GM12878 (cell line): ENCODE data around the gene FAM193B. TPM values are rescaled to one million over a fixed set of nuclear protein-coding genes. Genes with fewer than 3 reads are reported as not detected.

Source experiments
- ATAC-seq: fragments of 200-7000 bp; cut with Tn5 transposase; 3 replicates; pipeline ENCODE4 v1.9.1; 2020; ENCODE audit warnings: mild to moderate bottlenecking, moderate library complexity
- BruUV-seq: library from RNA; stranded (reverse); fragments of 400-500 nt; replicated peaks from 2 replicates; lab custom pipeline; 2021; lab: Mats Ljungman, UMichigan
- CTCF ChIA-PET: fragments of 300-600 bp; sonication (Branson Sonifier 250); formaldehyde crosslinking; extraction: SDS; loops from one replicate; lab custom pipeline; 2021; ENCODE audit warnings: inconsistent platforms; lab: Yijun Ruan, JAX
- POLR2A ChIA-PET: fragments of 350-600 bp; formaldehyde crosslinking; extraction: SDS; loops from one replicate; lab custom pipeline; 2021; ENCODE audit warnings: inconsistent platforms; lab: Charles Lee
- RAD21 ChIA-PET: fragments of 300-600 bp; sonication (Branson Sonifier 250); formaldehyde crosslinking; loops from one replicate; lab custom pipeline; 2023; ENCODE audit warnings: antibody characterized with exemption; ENCODE audit not compliant: unreplicated experiment; lab: Charles Lee
- SMC1A ChIA-PET: fragments of 300-600 bp; sonication (Branson Sonifier 250); formaldehyde crosslinking; loops from one replicate; lab custom pipeline; 2023; ENCODE audit not compliant: unreplicated experiment, uncharacterized antibody; lab: Charles Lee
- DNase-seq: peaks from one replicate; pipeline ENCODE4 v3.0.0-alpha.2; 2011; ENCODE audit warnings: low read depth, low spot score
- FAIRE-seq: peaks from 3 replicates; lab custom pipeline; 2011; peaks lifted over from hg19 to GRCh38; lab: Jason Lieb, UNC
- H2AFZ ChIP-seq: 2 replicates; pipeline ENCODE4 v1.6.0; 2011; ENCODE audit warnings: low read depth, low read length, control low read depth; ENCODE audit not compliant: control insufficient read depth
- H3K27ac ChIP-seq: 2 replicates; pipeline ENCODE4 v1.5.1; 2011; ENCODE audit warnings: control low read depth; ENCODE audit not compliant: control insufficient read depth, insufficient read depth
- H3K27me3 ChIP-seq, 2 experiments: replicated peaks in 1 of 2; 2 replicates each; pipeline versions ENCODE4 v1.6.0 to v1.6.1; 2011; ENCODE audit warnings: low read length in 1 of 2; ENCODE audit not compliant: control insufficient read depth in 2 of 2, insufficient read depth in 2 of 2
- H3K36me3 ChIP-seq, 2 experiments: 2 replicates each; pipeline ENCODE4 v1.5.1; 2011; ENCODE audit warnings: low read length in 1 of 2; ENCODE audit not compliant: control insufficient read depth in 2 of 2, insufficient read depth in 2 of 2
- H3K4me1 ChIP-seq: 2 replicates; pipeline ENCODE4 v1.6.1; 2011; ENCODE audit warnings: mild to moderate bottlenecking, low read length, moderate library complexity, mixed read lengths; ENCODE audit not compliant: control insufficient read depth, insufficient read depth
- H3K4me2 ChIP-seq: 2 replicates; pipeline ENCODE4 v1.6.0; 2011; ENCODE audit warnings: control low read depth; ENCODE audit not compliant: control insufficient read depth, insufficient read depth
- H3K4me3 ChIP-seq: fragments of 200-600 bp; sonication (generic); 2 replicates; pipeline ENCODE4 v1.5.1; 2016
- H3K79me2 ChIP-seq: 2 replicates; pipeline ENCODE4 v1.6.0; 2011; ENCODE audit warnings: low read length; ENCODE audit not compliant: control insufficient read depth, insufficient read depth
- H3K9ac ChIP-seq: 2 replicates; pipeline ENCODE4 v1.8.0; 2011; ENCODE audit warnings: low read length, control low read depth, mixed read lengths; ENCODE audit not compliant: control insufficient read depth, insufficient read depth
- H3K9me3 ChIP-seq: replicated peaks from 3 replicates; pipeline ENCODE4 v1.5.1; 2011; ENCODE audit warnings: mild to moderate bottlenecking, low read length; ENCODE audit not compliant: control insufficient read depth, insufficient read depth
- H4K20me1 ChIP-seq: 2 replicates; pipeline ENCODE4 v1.6.0; 2011; ENCODE audit not compliant: control insufficient read depth, insufficient read depth
- BCLAF1 ChIP-seq: fragments of 450-650 bp; IDR thresholded peaks from 2 replicates; pipeline ENCODE4 v1.6.1; 2017; ENCODE audit warnings: antibody characterized with exemption, mild to moderate bottlenecking, moderate library complexity
- BMI1 ChIP-seq: fragments of 450-650 bp; IDR thresholded peaks from 2 replicates; pipeline ENCODE4 v1.6.1; 2016; ENCODE audit warnings: mild to moderate bottlenecking, moderate library complexity, borderline replicate concordance
- NBN ChIP-seq: fragments of 450-650 bp; IDR thresholded peaks from 2 replicates; pipeline ENCODE4 v1.6.1; 2016
- POLR2AphosphoS2 ChIP-seq: IDR thresholded peaks from 2 replicates; pipeline ENCODE4 v1.6.1; 2011; ENCODE audit warnings: low read depth, mild to moderate bottlenecking, low read length, improper control_type of control experiment, moderate library complexity
- RFX5 ChIP-seq: IDR thresholded peaks from 2 replicates; pipeline ENCODE4 v1.6.1; 2011; ENCODE audit warnings: low read depth, low read length, improper control_type of control experiment
- ZBTB40 ChIP-seq: fragments of 450-650 bp; IDR thresholded peaks from 2 replicates; pipeline ENCODE4 v1.6.1; 2016; ENCODE audit warnings: mild to moderate bottlenecking, moderate library complexity, borderline replicate concordance
- WGBS: methylation state at CpG from one replicate; pipeline ENCODE4 v1.1.6; 2016; ENCODE audit warnings: low lambda C conversion rate; ENCODE audit not compliant: insufficient replicate concordance, insufficient coverage; ENCODE audit errors: missing lambda C conversion rate; 5-methylcytosine and 5-hydroxymethylcytosine counted together
- in situ Hi-C: fragments of 300-500 bp; cut with MboI; formaldehyde crosslinking; loops from 9 replicates; pipeline ENCODE4 v1.14.3; 2018; ENCODE audit warnings: mixed read lengths
- intact Hi-C: fragments of 100-400 bp; cut with micrococcal nuclease; formaldehyde crosslinking; loops from one replicate; pipeline ENCODE4 v1.14.2; 2022; ENCODE audit not compliant: unreplicated experiment
- polyA plus RNA-seq, 11 experiments: library from polyadenylated mRNA; depleted of rRNA in 4 of 11; unstranded in 6 of 11; stranded (reverse) in 5 of 11; fragments of >200 nt; fragmentation: Nextera tagmentation in 4 of 11; fragmentation: Illumina TruSeq in 1 of 11; extraction: Ambion mirVana in 4 of 11; extraction: Trizol in 1 of 11; gene quantifications; 1 replicate in 1 of 11; 2 replicates in 10 of 11; pipeline versions ENCODE4 v1.2.1 to v1.2.3, GENCODE V29; 2011 to 2016; ENCODE audit warnings: inconsistent platforms in 2 of 11, missing spikeins in 2 of 11, low read depth in 1 of 11
- total RNA-seq, 4 experiments: library from RNA; depleted of rRNA in 3 of 4; stranded (reverse); fragments of >200 nt in 3 of 4; fragmentation: Illumina TruSeq in 1 of 4; extraction: Trizol in 1 of 4; gene quantifications; 2 replicates each; pipeline versions ENCODE4 v1.2.1 to v1.2.3, GENCODE V29; 2013 to 2021

The FAM193B gene
- total and polyA plus RNA-seq, 10 of the 15 experiments (the other 5 are each of a cell fraction or from before 2014, with no cell fraction given), result 3.3 to 47.0 (median 25.1) TPM

DNA sequence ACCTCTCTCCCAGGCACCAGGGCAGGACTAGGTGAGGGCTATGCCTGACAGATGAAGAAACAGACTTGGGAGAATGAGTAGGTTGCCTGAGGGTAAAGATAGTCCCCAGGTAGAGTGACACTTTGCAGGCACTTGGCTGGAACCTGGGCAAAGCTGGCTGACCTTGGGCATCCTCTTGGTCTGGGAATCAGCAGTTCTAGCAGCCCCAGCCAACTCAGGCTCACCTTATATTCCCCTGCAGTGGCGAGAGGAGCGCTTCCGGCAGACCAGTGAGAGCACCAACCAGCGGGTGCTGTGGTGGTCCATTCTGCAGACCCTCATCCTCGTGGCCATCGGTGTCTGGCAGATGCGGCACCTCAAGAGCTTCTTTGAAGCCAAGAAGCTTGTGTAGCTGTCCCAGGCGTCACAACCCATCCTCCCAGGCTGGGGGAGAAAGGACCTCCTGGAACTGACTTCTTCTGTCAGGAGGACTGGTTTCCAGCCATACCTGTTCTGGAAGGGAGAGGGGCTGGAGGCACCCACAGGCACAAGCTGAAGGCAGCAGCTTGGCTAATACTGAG is 40.7 kb upstream of the FAM193B start:
- POLR2A ChIA-PET, result no interaction called here
- Histone ChIP-seq H3K27me3 (no peaks in the 10 kb centered on the region), H4K20me1 (no peaks in the 10 kb centered on the region), H3K4me2 (no peak overlapping the region), H3K36me3 (peaks cover 14 to 30% of the 10 kb centered on the region in 2 experiments; a peak in 3 of 4 replicates), H3K79me2 (peaks cover 23% of the 10 kb centered on the region), H3K27ac (no peak overlapping the region), H3K9me3 (no peaks in the 10 kb centered on the region), H3K4me3 (no peak overlapping the region), H2AFZ (no peak overlapping the region), H3K4me1 (peaks cover 8% of the 10 kb centered on the region), H3K9ac (no peak overlapping the region)
- intact Hi-C loops (loop anchor here (10.0 kb wide), 1 partner anchor 290 kb away; the partner anchor contains the start of genes PRELID1 and RAB24), in situ Hi-C loops (no loop called here)
- TF ChIP-seq BCLAF1, result no peak
- TF ChIP-seq ZBTB40, result no peak
- TF ChIP-seq POLR2AphosphoS2, result no peak
- TF ChIP-seq NBN, result no peak
- TF ChIP-seq RFX5, result no peak
- TF ChIP-seq BMI1, result no peak
- CTCF ChIA-PET, result interaction anchor here (0.7 kb wide), 1 partner anchor 272 kb away, joined by 3 read pairs; no protein-coding TSS in a partner anchor
- over 99% methylated on average over 8 of the region's 8 CpGs for WGBS
- BruUV-seq, result no TSS peak
- RAD21 ChIA-PET, result no interaction called here
- FAIRE-seq (no peak), ATAC-seq (no peak), DNase-seq (no peak)
- SMC1A ChIA-PET, result no interaction called here
